Activated naive CD4-positive, alpha-beta T cell treated with anti-CD3 and anti-CD28 coated beads, Interleukin-2, amount 50 U/mL, for 72 hours (primary cell): Measurements from ENCODE around the gene HOGA1. TPM values are rescaled to one million over a fixed set of nuclear protein-coding genes. Genes with fewer than 3 reads are reported as not detected.
"Not testable (repeated sequence)": the region's sequence is repeated elsewhere in the genome, so short reads cannot be mapped to it uniquely, and the experiment has no call there.

Experiments used
- ATAC-seq, 2 donors: fragments of 150-1000 bp; cut with Tn5 transposase; 2 replicates each; pipeline ENCODE4 v1.10.0; 2021; ENCODE audit warnings: mild to moderate bottlenecking in 2 of 2, moderate library complexity in 2 of 2
- DNase-seq, 2 donors: peaks; one replicate each; pipeline ENCODE4 v3.0.0; 2021 to 2022; ENCODE audit warnings: low spot score in 2 of 2
- H3K27ac Mint-ChIP-seq, 2 donors: one replicate each; pipeline ENCODE4 v1.8.0; 2022; ENCODE audit warnings: mild to moderate bottlenecking in 2 of 2, mixed read lengths in 2 of 2
- H3K36me3 Mint-ChIP-seq, 2 donors: one replicate each; pipeline ENCODE4 v1.8.0; 2022; ENCODE audit warnings: mixed read lengths in 2 of 2
- H3K9me3 Mint-ChIP-seq, 2 donors: one replicate each; pipeline ENCODE4 v1.8.0; 2022; ENCODE audit warnings: mixed read lengths in 2 of 2
- total RNA-seq, 2 donors: library from RNA; stranded (reverse); gene quantifications; one replicate each; pipeline ENCODE4 v1.2.3, GENCODE V29; 2022

HOGA1 gene
- total RNA-seq, 2 donors from 2014 or later, result not detected

DNA sequence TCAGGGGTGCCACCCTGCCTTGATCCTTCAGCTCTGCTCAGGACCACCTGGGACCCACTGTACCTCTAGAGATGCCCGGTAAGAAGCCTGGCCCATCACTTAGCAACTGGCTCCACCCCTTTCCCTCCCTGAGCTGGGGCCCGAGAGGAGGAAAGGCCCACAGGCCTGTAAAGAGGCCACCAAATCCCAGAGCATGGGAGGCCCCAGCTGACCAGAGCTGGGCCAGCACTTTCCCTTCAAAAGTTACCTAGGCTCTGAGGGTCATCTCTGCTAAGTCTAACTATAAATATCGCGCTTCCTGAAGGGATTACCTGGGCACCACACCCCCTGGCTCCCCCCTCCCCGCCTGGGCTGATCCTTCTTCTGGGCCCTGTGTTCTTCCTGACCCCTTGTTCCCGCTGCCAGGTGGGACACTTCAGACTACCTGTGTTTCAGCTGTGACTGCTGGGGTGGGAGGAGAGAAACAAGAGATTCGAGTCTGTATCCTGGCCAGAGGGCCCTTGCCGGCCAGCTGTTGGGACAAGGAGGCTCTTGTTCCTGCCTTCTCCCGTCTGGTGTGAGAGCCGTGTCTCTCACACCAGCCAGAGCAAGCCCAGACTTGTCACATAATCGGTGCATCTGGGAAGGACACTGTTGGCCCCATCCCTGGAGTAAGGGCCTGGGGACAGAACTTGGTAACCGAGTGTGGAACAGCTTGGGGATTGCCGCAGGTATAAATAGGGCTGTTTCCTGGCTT lies 34.4 kb upstream of the HOGA1 start:
- ATAC-seq (no peak), DNase-seq (no peak)
- Mint-ChIP-seq H3K36me3 (no peaks in the 10 kb centered on the region), H3K9me3 (no peaks in the 10 kb centered on the region), H3K27ac (peak overlapping the region in 1 of 2 donors; percentile 28)

- H3K36me3 Mint-ChIP-seq, result peaks cover 0 to 5% of the 10 kb centered on the region in 2 donors
- peak overlapping the region; percentile 28 to 58 for H3K27ac Mint-ChIP-seq
- H3K9me3 Mint-ChIP-seq, result no peaks in the 10 kb centered on the region
- DNase-seq (no peak), ATAC-seq (no peak)
Observed at GRCh38 chr10:97550336-97551149, 33.6 kb upstream of the HOGA1 start.

DNA sequence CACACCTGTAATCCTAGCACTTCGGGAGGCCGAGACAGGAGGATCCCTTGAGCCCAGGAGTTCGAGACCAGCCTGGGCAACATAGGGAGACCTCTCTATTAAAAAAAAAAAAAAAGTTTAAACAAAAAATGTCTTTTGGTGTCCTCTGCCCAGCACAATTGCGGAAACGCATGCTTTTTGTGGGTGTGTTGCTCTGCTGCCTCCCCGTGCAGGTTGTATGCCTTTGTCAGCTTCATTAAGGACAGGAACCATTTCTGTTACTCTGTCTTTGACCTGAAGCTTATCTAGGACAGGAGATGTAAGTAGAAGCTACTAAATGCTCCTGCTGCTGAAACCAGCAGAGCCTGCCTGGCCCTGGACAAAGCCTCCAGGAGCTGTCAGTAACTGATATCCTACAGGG lies 32.9 kb upstream of the HOGA1 start:
- DNase-seq, result no peak
- Mint-ChIP-seq H3K9me3 (no peaks in the 10 kb centered on the region), H3K36me3 (peaks cover 0 to 5% of the 10 kb centered on the region in 2 donors), H3K27ac (peak overlapping the region in 1 of 2 donors; percentile 28)
- ATAC-seq, result no peak

DNA sequence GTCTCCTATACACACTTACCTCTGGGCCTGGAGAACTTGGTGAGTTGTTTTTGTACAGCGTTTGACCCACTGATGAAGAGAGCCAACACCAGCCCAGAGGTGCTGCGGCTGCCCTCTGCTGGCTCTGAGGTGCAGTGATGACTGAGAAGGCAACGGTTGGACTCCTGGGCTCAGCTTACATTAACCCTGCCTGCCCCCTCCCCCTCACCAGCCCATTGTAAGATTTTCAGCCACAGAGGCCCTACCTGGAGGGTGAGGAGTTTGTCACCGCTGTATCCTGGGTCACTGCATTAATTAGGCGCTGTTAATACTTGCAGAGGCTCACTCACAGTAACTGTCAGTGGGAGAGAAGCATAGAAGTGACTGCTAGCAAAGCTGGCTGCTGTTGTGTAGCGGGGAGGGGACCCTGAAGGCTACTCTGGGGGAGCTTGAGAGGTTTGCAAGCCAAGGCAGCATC lies 30.6 kb upstream of the HOGA1 start:
- ATAC-seq (peak; percentile 74 to 96), DNase-seq (peak in 1 of 2 donors; percentile 58)
- Mint-ChIP-seq H3K36me3 (peaks cover 0 to 5% of the 10 kb centered on the region in 2 donors), H3K9me3 (no peaks in the 10 kb centered on the region), H3K27ac (no peak overlapping the region)

DNA sequence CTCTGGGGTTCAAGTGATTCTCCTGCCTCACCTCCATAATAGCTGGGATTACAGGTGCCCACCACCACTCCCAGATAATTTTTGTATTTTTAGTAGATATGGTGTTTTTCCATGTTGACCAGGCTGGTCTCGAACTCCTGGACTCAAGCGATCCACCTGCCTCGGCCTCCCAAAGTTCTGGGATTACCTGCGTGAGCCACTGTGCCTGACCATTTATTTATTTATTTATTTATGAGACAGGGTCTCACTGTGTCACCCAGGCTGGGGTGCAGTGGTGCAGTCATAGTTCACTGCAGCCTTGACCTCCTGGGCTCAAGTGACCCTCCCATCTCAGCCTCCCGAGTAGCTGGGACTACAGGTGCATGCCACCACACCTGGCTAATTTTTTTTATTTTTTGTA lies 29.9 kb upstream of the HOGA1 start:
- H3K36me3 Mint-ChIP-seq, ATAC-seq, DNase-seq, H3K9me3 Mint-ChIP-seq, H3K27ac Mint-ChIP-seq: not testable (repeated sequence)

DNA sequence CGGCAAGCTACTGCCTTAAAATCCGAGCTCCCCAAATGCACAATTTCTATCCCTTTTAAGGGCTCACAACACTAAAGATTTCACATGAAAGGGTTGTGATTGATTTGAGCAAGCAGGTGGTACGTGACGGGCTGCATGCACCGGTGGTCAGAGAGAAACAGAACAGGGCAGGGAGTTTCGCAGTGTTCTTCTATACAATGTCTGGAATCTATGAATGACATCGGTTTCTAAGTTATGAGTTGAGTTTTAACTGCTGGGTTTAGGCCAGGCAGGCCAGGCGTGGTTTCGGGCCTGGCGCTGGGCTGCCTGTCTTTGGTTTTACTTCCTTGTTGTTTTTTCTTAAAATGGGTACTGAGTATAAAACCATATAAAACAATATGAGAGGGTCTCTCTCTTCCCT lies 28.6 kb upstream of the HOGA1 start:
- not testable (repeated sequence) for H3K9me3 Mint-ChIP-seq, DNase-seq, ATAC-seq, H3K36me3 Mint-ChIP-seq, H3K27ac Mint-ChIP-seq

GRCh38 chr10:97560731-97561381 lies 23.3 kb upstream of the HOGA1 start:
- not testable (repeated sequence) for H3K36me3 Mint-ChIP-seq, DNase-seq, H3K9me3 Mint-ChIP-seq, ATAC-seq
- H3K27ac Mint-ChIP-seq, result peak overlapping the region; percentile 19 to 36

GRCh38 chr10:97561386-97562077 lies 22.7 kb upstream of the HOGA1 start:
- not testable (repeated sequence) for H3K36me3 Mint-ChIP-seq, DNase-seq, ATAC-seq, H3K9me3 Mint-ChIP-seq
- H3K27ac Mint-ChIP-seq, result peak overlapping the region; percentile 19 to 36

- not testable (repeated sequence) for H3K36me3 Mint-ChIP-seq, ATAC-seq, H3K9me3 Mint-ChIP-seq, H3K27ac Mint-ChIP-seq, DNase-seq
Observed at GRCh38 chr10:97562329-97562728, 21.9 kb upstream of the HOGA1 start.

GRCh38 chr10:97563337-97563736 lies 20.9 kb upstream of the HOGA1 start:
- Mint-ChIP-seq H3K27ac (no peak overlapping the region), H3K36me3 (no peaks in the 10 kb centered on the region), H3K9me3 (no peaks in the 10 kb centered on the region)
- ATAC-seq, result no peak
- no peak for DNase-seq

DNA sequence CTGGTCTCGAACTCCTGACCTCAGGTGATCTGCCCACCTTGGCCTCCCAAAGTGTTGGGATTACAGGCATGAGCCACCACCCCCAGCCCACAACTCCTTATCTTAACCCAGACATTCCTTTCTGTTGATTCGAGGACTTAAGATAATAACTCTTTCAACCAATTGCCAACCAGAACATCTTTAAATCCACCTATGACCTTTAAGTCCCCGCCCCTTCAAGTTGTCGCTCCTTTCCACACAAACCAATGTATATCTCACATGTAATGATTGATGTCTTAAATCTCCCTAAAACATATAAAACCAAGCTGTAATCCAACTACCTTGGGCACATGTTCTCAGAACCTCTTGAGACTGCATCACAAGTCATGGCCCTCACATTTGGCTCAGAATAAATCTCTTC lies 19.4 kb upstream of the HOGA1 start:
- no peaks in the 10 kb centered on the region for H3K36me3 Mint-ChIP-seq
- no peaks in the 10 kb centered on the region for H3K9me3 Mint-ChIP-seq
- ATAC-seq (no peak), DNase-seq (no peak)
- no peak overlapping the region for H3K27ac Mint-ChIP-seq

- Mint-ChIP-seq H3K27ac (peak overlapping the region in 1 of 2 donors; percentile 6), H3K36me3 (no peaks in the 10 kb centered on the region), H3K9me3 (no peaks in the 10 kb centered on the region)
- DNase-seq (peak in 1 of 2 donors; percentile 41), ATAC-seq (peak; percentile 62 to 96)
Observed at GRCh38 chr10:97566336-97566996, 17.7 kb upstream of the HOGA1 start.

DNA sequence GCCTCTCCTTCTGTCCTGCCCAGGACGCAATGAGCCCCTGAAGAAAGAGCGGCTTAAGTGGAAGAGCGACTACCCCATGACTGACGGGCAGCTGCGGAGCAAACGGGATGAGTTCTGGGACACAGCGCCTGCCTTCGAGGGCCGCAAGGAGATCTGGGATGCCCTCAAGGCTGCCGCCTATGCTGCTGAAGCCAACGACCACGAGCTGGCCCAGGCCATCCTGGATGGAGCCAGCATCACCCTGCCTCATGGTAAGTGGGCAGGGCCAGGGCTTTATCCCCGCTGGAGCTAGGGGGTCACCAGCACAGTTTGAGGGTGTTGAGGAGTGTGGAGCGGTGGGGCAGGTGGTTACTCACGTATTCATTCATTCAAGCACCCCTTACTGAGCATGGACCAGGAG lies 16.3 kb upstream of the HOGA1 start:
- ATAC-seq (no peak), DNase-seq (no peak)
- Mint-ChIP-seq H3K9me3 (no peaks in the 10 kb centered on the region), H3K36me3 (no peaks in the 10 kb centered on the region), H3K27ac (no peak overlapping the region)

DNA sequence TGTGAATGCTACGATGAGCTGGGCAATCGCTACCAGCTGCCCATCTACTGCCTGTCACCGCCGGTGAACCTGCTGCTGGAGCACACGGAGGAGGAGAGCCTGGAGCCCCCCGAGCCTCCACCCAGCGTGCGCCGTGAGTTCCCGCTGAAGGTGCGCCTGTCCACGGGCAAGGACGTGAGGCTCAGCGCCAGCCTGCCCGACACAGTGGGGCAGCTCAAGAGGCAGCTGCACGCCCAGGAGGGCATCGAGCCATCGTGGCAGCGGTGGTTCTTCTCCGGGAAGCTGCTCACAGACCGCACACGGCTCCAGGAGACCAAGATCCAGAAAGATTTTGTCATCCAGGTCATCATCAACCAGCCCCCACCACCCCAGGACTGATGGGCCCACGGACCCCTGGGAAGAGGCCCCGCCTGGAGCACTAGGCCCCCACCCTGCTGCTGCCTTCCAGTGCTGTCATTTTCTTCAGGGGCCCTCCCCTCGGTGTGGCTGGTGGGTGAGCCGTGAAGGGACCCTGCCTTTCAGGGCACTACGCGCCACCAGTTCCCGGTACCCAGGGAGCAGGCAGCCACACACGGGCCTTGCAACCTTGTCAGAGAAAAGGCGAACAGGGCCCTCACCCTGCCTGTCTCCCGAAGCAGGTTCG lies 13.9 kb upstream of the HOGA1 start:
- no peaks in the 10 kb centered on the region for H3K36me3 Mint-ChIP-seq
- H3K27ac Mint-ChIP-seq, result no peak overlapping the region
- H3K9me3 Mint-ChIP-seq, result no peaks in the 10 kb centered on the region
- DNase-seq (no peak), ATAC-seq (no peak)

GRCh38 chr10:97570789-97571471 lies 13.3 kb upstream of the HOGA1 start:
- H3K9me3 Mint-ChIP-seq, result no peaks in the 10 kb centered on the region
- ATAC-seq, result no peak
- no peak for DNase-seq
- no peaks in the 10 kb centered on the region for H3K36me3 Mint-ChIP-seq
- peak overlapping the region in 1 of 2 donors; percentile 44 for H3K27ac Mint-ChIP-seq
